ENCODE measurements around the gene SMIM44. TPM values are rescaled to one million over a fixed set of nuclear protein-coding genes. Genes with fewer than 3 reads are reported as not detected.

Gene SMIM44
- total and polyA plus RNA-seq, 2 donors from 2014 or later: not detected

DNA sequence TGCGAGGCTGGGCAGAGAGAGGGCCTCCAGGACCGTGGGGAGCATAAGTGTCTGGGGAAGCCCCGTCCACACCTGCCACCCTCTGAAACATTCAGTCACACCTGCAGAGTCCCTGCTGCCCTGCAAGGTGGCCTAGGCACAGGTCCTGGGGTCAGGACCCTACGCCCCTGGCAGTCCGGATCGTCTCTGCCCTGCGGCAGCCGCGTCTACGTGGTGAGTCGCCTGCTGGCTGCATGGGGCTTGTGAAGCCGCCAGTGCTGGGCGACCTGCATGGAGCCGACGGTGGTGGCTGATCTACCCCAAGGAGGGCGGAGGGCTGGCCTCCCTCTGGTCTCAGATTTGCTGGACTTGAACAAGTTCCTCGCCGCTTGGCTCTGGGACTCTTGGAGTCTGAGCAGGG lies 35.9 kb upstream of the SMIM44 start:
- Histone ChIP-seq H3K27ac (ENCODE audit: low read depth in 2 of 2, low read length in 2 of 2) (no peak overlapping the region), H3K27me3 (ENCODE audit: control insufficient read depth, insufficient read depth, low read length) (no peaks in the 10 kb centered on the region), H3K9ac (ENCODE audit: low read length in 3 of 3) (no peak overlapping the region), H3K4me1 (ENCODE audit: control insufficient read depth in 2 of 3, insufficient read depth in 2 of 3, low read depth in 1 of 3, low read length in 3 of 3) (peaks cover 0 to 8% (median 0%) of the 10 kb centered on the region in 3 donors), H3K9me3 (ENCODE audit: control insufficient read depth in 2 of 3, insufficient read depth in 1 of 3, low read length in 3 of 3) (no peaks in the 10 kb centered on the region), H3K4me3 (ENCODE audit: low read length in 3 of 3) (no peak overlapping the region), H3K36me3 (ENCODE audit: control insufficient read depth in 2 of 3, insufficient read depth in 3 of 3, low read length in 3 of 3) (peaks cover 0 to 7% (median 6%) of the 10 kb centered on the region in 3 donors)
- intact Hi-C loops (cut with DNase I): no loop called here
- DNase-seq: no peak
- FAIRE-seq: no peak
- TF ChIP-seq, protein P1, sequence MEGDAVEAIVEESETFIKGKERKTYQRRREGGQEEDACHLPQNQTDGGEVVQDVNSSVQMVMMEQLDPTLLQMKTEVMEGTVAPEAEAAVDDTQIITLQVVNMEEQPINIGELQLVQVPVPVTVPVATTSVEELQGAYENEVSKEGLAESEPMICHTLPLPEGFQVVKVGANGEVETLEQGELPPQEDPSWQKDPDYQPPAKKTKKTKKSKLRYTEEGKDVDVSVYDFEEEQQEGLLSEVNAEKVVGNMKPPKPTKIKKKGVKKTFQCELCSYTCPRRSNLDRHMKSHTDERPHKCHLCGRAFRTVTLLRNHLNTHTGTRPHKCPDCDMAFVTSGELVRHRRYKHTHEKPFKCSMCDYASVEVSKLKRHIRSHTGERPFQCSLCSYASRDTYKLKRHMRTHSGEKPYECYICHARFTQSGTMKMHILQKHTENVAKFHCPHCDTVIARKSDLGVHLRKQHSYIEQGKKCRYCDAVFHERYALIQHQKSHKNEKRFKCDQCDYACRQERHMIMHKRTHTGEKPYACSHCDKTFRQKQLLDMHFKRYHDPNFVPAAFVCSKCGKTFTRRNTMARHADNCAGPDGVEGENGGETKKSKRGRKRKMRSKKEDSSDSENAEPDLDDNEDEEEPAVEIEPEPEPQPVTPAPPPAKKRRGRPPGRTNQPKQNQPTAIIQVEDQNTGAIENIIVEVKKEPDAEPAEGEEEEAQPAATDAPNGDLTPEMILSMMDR (IDR thresholded peaks at IDR 0.05; ENCODE audit: borderline replicate concordance, extremely low read depth, insufficient read depth): no peak

DNA sequence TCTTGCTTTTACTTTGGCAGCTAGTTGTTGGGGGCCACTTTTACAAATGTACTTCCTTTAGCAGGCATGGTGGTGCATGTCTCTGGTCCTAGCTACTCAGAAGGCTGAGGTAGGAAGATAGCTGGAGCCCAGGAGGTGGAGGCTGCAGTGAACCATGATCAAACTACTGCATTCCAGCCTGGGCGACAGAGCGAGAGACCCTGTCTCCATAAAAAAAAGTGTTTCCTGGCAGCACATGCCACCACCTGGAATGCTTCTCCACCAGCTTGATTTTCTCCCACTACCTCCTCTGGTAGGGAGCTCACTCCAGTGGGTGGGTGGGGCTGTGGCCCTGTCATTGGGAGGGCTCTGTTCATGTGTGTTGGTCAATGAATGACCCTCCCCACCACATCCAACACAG lies 35.4 kb upstream of the SMIM44 start:
- Histone ChIP-seq H3K27me3 (ENCODE audit: control insufficient read depth, insufficient read depth, low read length) (no peaks in the 10 kb centered on the region), H3K9ac (ENCODE audit: low read length in 3 of 3) (no peak overlapping the region), H3K4me1 (ENCODE audit: control insufficient read depth in 2 of 3, insufficient read depth in 2 of 3, low read depth in 1 of 3, low read length in 3 of 3) (peaks cover 0 to 8% (median 0%) of the 10 kb centered on the region in 3 donors), H3K36me3 (ENCODE audit: control insufficient read depth in 2 of 3, insufficient read depth in 3 of 3, low read length in 3 of 3) (peaks cover 0 to 7% (median 6%) of the 10 kb centered on the region in 3 donors), H3K9me3 (ENCODE audit: control insufficient read depth in 2 of 3, insufficient read depth in 1 of 3, low read length in 3 of 3) (no peaks in the 10 kb centered on the region), H3K27ac (ENCODE audit: low read depth in 2 of 2, low read length in 2 of 2) (no peak overlapping the region), H3K4me3 (ENCODE audit: low read length in 3 of 3) (no peak overlapping the region)
- DNase-seq (peak in 3 of 5 donors; percentile 61 to 78 (median 70)), FAIRE-seq (no peak)
- TF ChIP-seq, protein P1 (IDR thresholded peaks at IDR 0.05; ENCODE audit: borderline replicate concordance, extremely low read depth, insufficient read depth): no peak
- intact Hi-C loops (cut with DNase I): no loop called here

DNA sequence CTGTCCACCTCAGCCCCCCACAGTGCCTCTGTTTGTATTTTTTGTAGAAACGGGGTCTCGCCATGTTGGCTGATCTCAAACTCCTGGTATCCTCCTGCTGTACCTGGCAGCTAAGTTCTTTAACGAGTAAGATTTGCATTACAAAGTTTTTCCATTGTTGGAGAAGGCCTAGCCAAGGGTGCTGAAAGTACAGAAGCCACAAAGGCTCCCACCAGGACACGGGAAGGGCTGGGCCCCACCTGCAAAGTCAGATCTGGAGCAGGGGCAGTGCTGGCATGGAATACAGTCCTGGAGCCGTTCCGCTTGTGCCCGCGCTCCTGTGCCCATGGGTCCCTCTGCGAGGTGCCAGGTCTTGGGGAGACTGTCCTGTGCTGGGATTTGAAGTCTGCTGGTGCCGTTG lies 35.0 kb upstream of the SMIM44 start:
- H3K9ac ChIP-seq (ENCODE audit: low read length in 3 of 3): no peak overlapping the region
- peaks cover 0 to 12% (median 0%) of the 10 kb centered on the region in 3 donors for H3K4me1 ChIP-seq (ENCODE audit: control insufficient read depth in 2 of 3, insufficient read depth in 2 of 3, low read depth in 1 of 3, low read length in 3 of 3)
- TF ChIP-seq, protein P1 (IDR thresholded peaks at IDR 0.05; ENCODE audit: borderline replicate concordance, extremely low read depth, insufficient read depth): no peak
- FAIRE-seq (no peak), DNase-seq (no peak)
- intact Hi-C loops (cut with DNase I): no loop called here
- no peak overlapping the region for H3K27ac ChIP-seq (ENCODE audit: low read depth in 2 of 2, low read length in 2 of 2)
- no peaks in the 10 kb centered on the region for H3K9me3 ChIP-seq (ENCODE audit: control insufficient read depth in 2 of 3, insufficient read depth in 1 of 3, low read length in 3 of 3)
- peaks cover 0 to 7% (median 6%) of the 10 kb centered on the region in 3 donors for H3K36me3 ChIP-seq (ENCODE audit: control insufficient read depth in 2 of 3, insufficient read depth in 3 of 3, low read length in 3 of 3)
- no peaks in the 10 kb centered on the region for H3K27me3 ChIP-seq (ENCODE audit: control insufficient read depth, insufficient read depth, low read length)
- no peak overlapping the region for H3K4me3 ChIP-seq (ENCODE audit: low read length in 3 of 3)

DNA sequence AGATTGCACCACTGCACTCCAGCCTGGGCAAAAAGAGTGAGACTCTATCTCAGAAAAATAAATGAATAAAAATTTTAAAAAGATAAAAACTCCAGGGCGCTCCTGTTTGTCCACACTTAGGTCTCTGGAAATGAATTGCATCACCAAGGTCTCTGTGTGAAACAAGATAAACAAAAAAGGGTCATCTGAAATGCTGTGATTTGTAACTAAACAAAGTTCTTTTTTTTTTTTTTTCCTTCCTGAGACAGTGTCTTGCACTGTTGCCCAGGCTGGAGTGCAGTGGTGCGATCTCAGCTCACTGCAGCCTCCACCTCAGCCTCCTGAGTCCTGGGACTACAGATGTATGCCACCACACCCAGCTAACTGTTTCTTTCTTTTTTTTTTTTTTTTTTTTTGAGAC lies 34.4 kb upstream of the SMIM44 start:
- no peak overlapping the region for H3K4me3 ChIP-seq (ENCODE audit: low read length in 3 of 3)

More for the DNA sequence above, 34.4 kb upstream of the SMIM44 start:
- Histone ChIP-seq H3K27me3 (ENCODE audit: control insufficient read depth, insufficient read depth, low read length) (no peaks in the 10 kb centered on the region), H3K9me3 (ENCODE audit: control insufficient read depth in 2 of 3, insufficient read depth in 1 of 3, low read length in 3 of 3) (no peaks in the 10 kb centered on the region), H3K27ac (ENCODE audit: low read depth in 2 of 2, low read length in 2 of 2) (no peak overlapping the region), H3K9ac (ENCODE audit: low read length in 3 of 3) (no peak overlapping the region), H3K36me3 (ENCODE audit: control insufficient read depth in 2 of 3, insufficient read depth in 3 of 3, low read length in 3 of 3) (peaks cover 0 to 7% (median 6%) of the 10 kb centered on the region in 3 donors), H3K4me1 (ENCODE audit: control insufficient read depth in 2 of 3, insufficient read depth in 2 of 3, low read depth in 1 of 3, low read length in 3 of 3) (peaks cover 0 to 13% (median 6%) of the 10 kb centered on the region in 3 donors)
- TF ChIP-seq, protein P1 (IDR thresholded peaks at IDR 0.05; ENCODE audit: borderline replicate concordance, extremely low read depth, insufficient read depth): no peak
- intact Hi-C loops (cut with DNase I): no loop called here
- DNase-seq: no peak
- FAIRE-seq: no peak

Measured in kidney (tissue), 14 donors.